Activated naive CD4-positive, alpha-beta T cell treated with anti-CD3 and anti-CD28 coated beads, Interleukin-2, amount 50 U/mL, for 72 hours (primary cell): ENCODE measurements around the gene MAOB. TPM values are rescaled to one million over a fixed set of nuclear protein-coding genes. Genes with fewer than 3 reads are reported as not detected.

Experiments used
- ATAC-seq, 2 donors: fragments of 150-1000 bp; cut with Tn5 transposase; 2 replicates each; pipeline ENCODE4 v1.10.0; 2021; ENCODE audit warnings: mild to moderate bottlenecking in 2 of 2, moderate library complexity in 2 of 2
- DNase-seq, 2 donors: peaks; one replicate each; pipeline ENCODE4 v3.0.0; 2021 to 2022; ENCODE audit warnings: low spot score in 2 of 2
- H3K27ac Mint-ChIP-seq, 2 donors: one replicate each; pipeline ENCODE4 v1.8.0; 2022; ENCODE audit warnings: mild to moderate bottlenecking in 2 of 2, mixed read lengths in 2 of 2
- H3K36me3 Mint-ChIP-seq, 2 donors: one replicate each; pipeline ENCODE4 v1.8.0; 2022; ENCODE audit warnings: mixed read lengths in 2 of 2
- H3K9me3 Mint-ChIP-seq, 2 donors: one replicate each; pipeline ENCODE4 v1.8.0; 2022; ENCODE audit warnings: mixed read lengths in 2 of 2
- total RNA-seq, 2 donors: library from RNA; stranded (reverse); gene quantifications; one replicate each; pipeline ENCODE4 v1.2.3, GENCODE V29; 2022

Gene MAOB
- total RNA-seq, 2 donors from 2014 or later = not detected

GRCh38 chrX:43868791-43869190 lies 13.5 kb downstream of the MAOB start:
- ATAC-seq = no peak
- DNase-seq = no peak
- Mint-ChIP-seq H3K36me3 (no peaks in the 10 kb centered on the region), H3K27ac (no peak overlapping the region), H3K9me3 (no peaks in the 10 kb centered on the region)

DNA sequence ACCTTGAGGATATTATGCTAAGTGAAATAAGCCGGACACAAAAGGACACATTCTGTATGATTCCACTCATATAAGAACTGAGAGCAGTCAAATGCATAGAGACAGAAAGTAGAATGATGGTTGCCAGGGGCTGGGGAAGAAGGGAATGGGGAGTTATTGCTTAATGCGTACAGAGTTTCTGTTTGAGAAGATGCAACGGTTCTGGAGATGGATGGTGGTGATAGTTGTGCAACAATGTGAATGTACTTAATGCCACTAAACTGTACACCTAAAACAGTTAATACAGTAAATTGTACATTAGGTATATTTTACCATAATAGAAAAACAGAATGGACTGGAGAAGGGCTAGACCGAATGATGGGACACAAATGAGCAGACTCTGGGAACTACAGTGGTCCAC lies 15.8 kb downstream of the MAOB start:
- H3K36me3 Mint-ChIP-seq = no peaks in the 10 kb centered on the region
- no peak overlapping the region for H3K27ac Mint-ChIP-seq
- no peaks in the 10 kb centered on the region for H3K9me3 Mint-ChIP-seq
- no peak for ATAC-seq
- no peak for DNase-seq

DNA sequence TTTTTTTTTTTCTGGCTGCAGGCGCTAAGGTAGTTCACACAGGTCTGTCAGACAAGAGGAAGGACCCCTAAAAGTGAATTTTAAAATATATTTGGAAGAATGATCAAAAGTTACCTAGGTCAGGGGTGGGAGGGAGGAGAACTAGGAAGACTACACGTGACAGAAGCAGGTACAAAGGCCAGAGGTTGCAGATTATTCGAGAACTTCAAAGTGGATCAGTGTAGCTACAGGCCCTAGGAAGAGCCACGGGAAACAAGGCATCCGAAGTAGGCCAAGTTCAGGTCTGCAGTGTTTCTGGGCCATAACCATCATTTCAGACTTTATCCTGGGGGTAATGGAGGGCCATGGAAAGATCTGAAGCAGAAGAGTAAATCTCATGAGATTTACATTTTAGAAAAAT lies 16.5 kb downstream of the MAOB start:
- no peaks in the 10 kb centered on the region for H3K9me3 Mint-ChIP-seq
- no peak overlapping the region for H3K27ac Mint-ChIP-seq
- ATAC-seq (no peak), DNase-seq (no peak)
- no peaks in the 10 kb centered on the region for H3K36me3 Mint-ChIP-seq

DNA sequence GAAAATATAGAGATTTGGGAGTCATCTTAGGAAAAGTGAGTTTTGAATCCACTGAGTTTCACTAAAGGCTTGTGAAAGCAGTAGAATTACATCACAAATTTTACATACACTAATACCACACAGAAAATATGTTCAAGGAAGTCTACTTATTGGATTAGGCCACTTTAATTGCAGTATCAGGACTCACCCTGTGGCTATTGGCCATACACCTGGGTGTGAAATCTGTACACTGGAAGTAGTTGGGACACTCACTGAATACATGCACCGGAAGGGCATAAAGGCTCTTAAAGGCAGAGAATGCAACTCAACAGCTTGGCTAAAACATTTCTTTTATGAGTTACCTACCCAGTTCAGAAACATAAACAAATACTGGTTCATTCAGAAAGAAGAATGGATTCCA lies 19.8 kb downstream of the MAOB start:
- ATAC-seq (no peak), DNase-seq (no peak)
- Mint-ChIP-seq H3K9me3 (no peaks in the 10 kb centered on the region), H3K36me3 (no peaks in the 10 kb centered on the region), H3K27ac (no peak overlapping the region)

DNA sequence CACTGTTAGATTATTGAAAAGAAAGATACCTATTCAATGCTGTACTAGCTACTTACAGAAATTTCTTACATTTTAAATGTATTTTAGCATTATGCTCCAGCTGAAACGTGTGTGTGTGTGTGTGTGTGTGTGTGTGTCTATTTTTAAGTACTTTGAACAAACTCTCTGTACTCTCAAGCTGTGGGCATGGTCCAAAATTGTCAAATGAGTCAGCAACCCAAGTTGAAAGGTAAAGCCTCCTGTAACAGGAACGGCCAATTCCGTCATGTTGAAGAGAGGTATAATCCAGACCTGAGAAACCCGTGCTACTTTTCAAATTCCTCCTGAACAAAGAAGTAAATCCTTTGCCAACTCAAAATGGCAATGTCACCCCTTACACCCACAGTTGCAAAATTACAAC lies 20.5 kb downstream of the MAOB start:
- ATAC-seq (no peak), DNase-seq (no peak)
- Mint-ChIP-seq H3K27ac (no peak overlapping the region), H3K36me3 (no peaks in the 10 kb centered on the region), H3K9me3 (no peaks in the 10 kb centered on the region)

DNA sequence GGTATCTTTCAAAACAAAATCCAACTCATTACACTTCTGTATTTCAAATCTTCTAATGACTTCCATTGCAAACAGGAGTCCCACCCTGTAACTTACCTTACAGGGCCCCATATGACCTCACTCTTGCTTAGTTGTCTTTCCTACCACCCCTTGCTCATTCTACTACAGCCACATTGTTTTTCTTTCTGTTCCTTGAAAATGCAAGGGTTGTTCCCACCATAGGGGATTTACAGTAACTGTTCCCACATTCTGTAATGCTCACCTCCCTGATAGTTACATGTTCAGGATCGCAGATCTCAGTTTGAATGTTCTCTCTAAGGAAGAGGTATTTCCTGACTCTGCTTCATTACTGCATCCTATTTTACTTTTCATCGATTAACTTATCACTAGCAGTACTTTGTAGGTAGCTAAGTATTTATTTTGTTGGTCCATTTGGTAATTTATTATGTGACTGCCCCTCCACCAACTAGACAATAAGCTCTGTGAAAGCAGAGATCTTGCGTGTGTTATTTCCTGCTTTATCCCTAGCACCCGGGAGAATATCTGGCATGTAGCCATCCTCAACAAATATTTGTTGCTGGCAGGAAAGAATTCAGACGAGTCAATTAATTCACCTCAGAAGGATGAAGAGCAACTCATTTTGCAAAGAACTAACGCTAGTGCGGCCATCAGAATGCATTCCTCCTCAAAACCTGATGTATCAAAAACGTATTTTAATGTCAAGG lies 21.4 kb downstream of the MAOB start:
- DNase-seq (no peak), ATAC-seq (no peak)
- no peaks in the 10 kb centered on the region for H3K9me3 Mint-ChIP-seq
- no peaks in the 10 kb centered on the region for H3K36me3 Mint-ChIP-seq
- H3K27ac Mint-ChIP-seq = no peak overlapping the region

- ATAC-seq (no peak), DNase-seq (no peak)
- Mint-ChIP-seq H3K9me3 (no peaks in the 10 kb centered on the region), H3K27ac (no peak overlapping the region), H3K36me3 (no peaks in the 10 kb centered on the region)
These were observed 28.9 kb downstream of the MAOB start for GRCh38 chrX:43853225-43853828.

GRCh38 chrX:43850629-43851028 lies 31.6 kb downstream of the MAOB start:
- Mint-ChIP-seq H3K27ac (no peak overlapping the region), H3K9me3 (no peaks in the 10 kb centered on the region), H3K36me3 (no peaks in the 10 kb centered on the region)
- ATAC-seq = no peak
- no peak for DNase-seq

DNA sequence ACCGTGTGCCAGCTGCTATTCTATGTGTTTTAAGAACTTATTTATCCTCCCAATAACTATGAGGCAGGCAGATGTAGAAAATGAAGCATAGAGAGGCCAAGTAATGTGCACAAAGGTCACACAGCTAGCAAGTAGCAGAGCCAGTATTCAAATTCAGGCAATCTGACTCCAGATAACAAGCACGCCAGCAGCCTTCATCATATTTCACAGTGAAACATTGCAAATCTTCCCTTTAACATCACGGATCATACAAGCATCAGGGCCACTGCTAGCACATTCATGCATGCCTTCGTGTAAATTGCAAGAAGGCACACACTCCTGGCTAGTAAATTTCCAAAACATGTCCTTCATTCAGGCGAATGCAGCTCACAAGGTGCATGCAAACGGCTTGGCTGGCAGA lies 33.1 kb downstream of the MAOB start:
- H3K27ac Mint-ChIP-seq = no peak overlapping the region
- ATAC-seq (no peak), DNase-seq (no peak)
- H3K36me3 Mint-ChIP-seq = no peaks in the 10 kb centered on the region
- H3K9me3 Mint-ChIP-seq = no peaks in the 10 kb centered on the region

- DNase-seq (no peak), ATAC-seq (no peak)
- Mint-ChIP-seq H3K9me3 (no peaks in the 10 kb centered on the region), H3K36me3 (no peaks in the 10 kb centered on the region), H3K27ac (no peak overlapping the region)
These were observed 34.9 kb downstream of the MAOB start for GRCh38 chrX:43847352-43847751.

DNA sequence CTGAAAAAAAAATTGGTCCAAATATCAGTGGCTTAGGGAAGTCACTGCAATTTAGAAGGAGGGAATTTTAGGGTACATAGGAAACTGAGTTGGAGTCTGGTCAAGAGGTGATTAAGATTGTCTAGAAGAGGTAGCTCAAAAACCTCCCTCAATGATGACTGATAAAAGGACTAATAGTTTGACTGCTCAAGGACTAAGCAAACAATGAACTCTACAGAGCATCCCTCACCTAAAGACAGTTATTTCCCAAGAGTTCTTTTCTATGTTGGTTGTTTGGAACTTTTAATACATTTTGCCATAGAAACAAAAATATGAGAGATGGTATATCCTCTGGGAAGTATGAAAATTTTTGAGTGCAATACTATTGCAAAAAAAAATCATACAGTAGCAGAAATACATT lies 35.7 kb downstream of the MAOB start:
- Mint-ChIP-seq H3K36me3 (no peaks in the 10 kb centered on the region), H3K9me3 (no peaks in the 10 kb centered on the region), H3K27ac (no peak overlapping the region)
- DNase-seq (no peak), ATAC-seq (no peak)

DNA sequence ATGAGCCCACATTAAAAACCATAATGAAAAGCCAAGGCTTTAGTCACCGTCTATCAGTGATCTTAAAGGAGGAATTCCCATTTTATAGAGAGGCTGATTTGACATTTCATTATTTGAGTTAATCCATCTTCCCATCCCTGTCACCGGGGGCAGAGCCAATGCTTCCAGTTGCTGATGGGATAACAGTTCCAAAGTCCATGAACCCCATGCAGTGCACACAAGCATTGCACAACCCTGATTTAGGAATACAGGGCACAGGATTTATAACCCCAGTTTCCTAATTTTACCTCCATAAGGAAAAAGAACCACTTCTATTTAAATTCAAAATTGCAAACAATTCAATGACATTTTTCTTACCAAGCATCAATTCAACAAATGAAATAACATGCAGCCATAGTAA lies 36.5 kb downstream of the MAOB start:
- no peak overlapping the region for H3K27ac Mint-ChIP-seq
- H3K9me3 Mint-ChIP-seq = no peaks in the 10 kb centered on the region
- ATAC-seq (no peak), DNase-seq (no peak)
- no peaks in the 10 kb centered on the region for H3K36me3 Mint-ChIP-seq

DNA sequence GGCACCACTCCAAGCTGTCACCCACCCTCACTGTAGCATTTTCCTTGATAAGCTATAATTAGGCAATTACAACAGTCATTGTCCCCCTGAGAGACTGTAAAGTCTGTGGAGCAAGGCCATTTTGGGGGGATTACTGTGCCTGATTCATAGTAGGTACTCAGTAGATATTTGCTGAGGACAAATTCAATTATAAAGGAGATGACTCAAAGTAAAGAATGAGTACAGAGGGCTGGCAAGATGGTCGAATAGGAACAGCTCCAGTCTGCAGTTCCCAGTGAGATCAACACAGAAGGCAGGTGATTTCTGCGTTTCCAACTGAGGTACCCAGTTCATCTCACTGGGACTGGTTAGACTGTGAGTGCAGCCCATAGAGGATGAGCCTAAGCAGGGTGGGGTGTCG lies 42.0 kb downstream of the MAOB start:
- no peak for ATAC-seq
- H3K9me3 Mint-ChIP-seq = no peaks in the 10 kb centered on the region
- no peaks in the 10 kb centered on the region for H3K36me3 Mint-ChIP-seq
- no peak for DNase-seq
- H3K27ac Mint-ChIP-seq = no peak overlapping the region

DNA sequence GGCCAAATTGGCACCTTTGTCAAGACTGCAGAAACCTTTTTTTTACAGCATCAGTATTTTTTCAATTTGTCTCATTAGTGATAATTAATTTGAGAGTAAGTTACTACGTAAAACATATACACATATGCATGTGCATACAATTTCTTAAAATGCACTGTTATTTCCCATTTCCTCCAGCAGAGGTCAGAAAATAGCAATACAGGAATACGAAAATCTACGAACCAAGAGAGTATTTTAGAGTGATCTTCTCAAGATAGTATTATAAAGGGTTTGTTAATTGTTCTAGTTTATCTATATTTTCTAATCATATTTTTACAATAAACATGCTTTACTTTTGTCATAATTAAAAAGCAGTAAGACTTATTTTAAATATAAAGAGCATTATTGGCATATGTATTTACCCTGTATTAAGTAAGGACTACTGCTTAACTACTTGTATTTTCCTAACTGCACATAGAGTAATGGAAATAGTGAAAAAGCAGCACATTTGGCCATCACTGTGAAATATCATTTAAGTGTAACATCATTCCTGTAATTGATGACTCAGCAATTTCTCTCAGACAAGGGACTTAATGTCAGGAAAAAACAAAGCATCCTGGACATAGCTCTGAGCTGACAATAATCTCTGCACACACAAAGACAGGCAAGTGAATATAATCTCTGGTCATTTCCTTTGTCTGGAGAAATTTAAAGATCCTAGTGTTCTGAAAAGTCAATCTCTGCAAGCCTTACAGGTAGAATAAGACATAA lies 45.6 kb downstream of the MAOB start:
- Mint-ChIP-seq H3K36me3 (no peaks in the 10 kb centered on the region), H3K27ac (no peak overlapping the region), H3K9me3 (no peaks in the 10 kb centered on the region)
- ATAC-seq (no peak), DNase-seq (no peak)

DNA sequence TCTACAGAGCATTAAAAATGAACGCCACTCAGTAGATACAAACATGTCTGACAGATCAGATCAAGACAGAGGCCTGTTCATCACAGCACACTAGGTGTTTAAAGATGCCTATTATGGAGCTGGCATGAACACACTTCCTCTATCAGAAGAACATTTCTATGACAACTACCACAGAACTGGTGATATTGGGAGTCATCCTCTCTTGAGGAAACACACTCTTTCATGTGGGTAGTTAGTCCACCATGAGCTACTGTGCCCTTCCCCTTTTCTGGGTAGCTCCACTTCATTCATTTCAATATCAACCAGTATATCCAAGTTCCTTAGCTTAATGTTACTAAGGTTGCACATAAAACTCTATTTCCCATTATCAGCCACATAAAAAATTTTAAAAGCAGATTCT lies 46.7 kb downstream of the MAOB start:
- Mint-ChIP-seq H3K9me3 (no peaks in the 10 kb centered on the region), H3K36me3 (no peaks in the 10 kb centered on the region), H3K27ac (no peak overlapping the region)

DNA sequence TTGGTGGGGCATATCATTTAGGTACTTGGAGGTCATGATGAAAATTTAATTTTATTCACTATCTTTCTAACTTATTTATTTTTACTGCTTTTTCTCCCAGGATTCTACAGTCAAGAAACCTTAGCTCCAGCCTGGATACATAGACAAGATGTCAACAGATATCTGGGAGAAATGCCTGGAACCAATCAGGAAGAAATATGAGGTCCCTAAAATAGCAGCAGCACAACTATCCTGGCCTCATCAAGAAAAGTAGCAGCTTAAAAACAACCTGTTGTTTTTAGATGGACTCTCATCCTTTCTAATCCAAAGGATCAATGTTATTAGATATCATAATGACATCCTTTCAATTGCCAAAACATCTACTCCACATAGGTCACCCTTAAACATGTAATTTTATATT lies 54.5 kb downstream of the MAOB start:
- DNase-seq (no peak), ATAC-seq (no peak)
- H3K36me3 Mint-ChIP-seq = no peaks in the 10 kb centered on the region
- H3K27ac Mint-ChIP-seq = no peak overlapping the region
- H3K9me3 Mint-ChIP-seq = no peaks in the 10 kb centered on the region

More for the DNA sequence above, 46.7 kb downstream of the MAOB start:
- ATAC-seq = no peak
- no peak for DNase-seq

GRCh38 chrX:43822014-43822413 lies 60.2 kb downstream of the MAOB start:
- ATAC-seq = no peak
- Mint-ChIP-seq H3K36me3 (no peaks in the 10 kb centered on the region), H3K9me3 (no peaks in the 10 kb centered on the region), H3K27ac (no peak overlapping the region)
- no peak for DNase-seq

DNA sequence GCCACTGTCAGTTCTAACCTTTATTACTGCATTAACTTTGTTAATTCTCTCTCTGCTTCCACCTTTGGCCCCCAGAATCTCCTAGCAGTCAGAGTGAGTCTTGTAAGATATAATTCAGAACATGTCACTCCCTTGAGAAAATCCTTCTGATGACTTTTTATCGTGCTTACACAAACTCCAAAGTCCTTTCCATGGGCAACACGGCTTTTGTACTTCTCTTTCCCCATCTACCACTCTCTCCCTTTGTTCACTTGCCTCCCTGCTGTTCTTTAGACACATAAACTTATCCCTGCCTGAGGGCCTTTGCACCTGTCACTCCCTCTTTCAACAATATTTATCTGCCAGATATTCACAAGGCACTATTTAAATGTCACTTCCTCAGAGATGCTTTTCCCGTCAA lies 64.8 kb downstream of the MAOB start:
- ATAC-seq = no peak
- DNase-seq = no peak
- Mint-ChIP-seq H3K36me3 (no peaks in the 10 kb centered on the region), H3K9me3 (no peaks in the 10 kb centered on the region), H3K27ac (no peak overlapping the region)
